Upper lobe of left lung (tissue), 4 donors: ENCODE results near the gene PHPT1.

Experiments
- POLR2A ChIP-seq, 4 donors: fragments of 450-650 bp; IDR thresholded peaks; one replicate each; pipeline ENCODE4 v1.5.1; 2016 to 2017; ENCODE audit warnings: antibody characterized with exemption in 4 of 4, mild to moderate bottlenecking in 2 of 4
- TF ChIP-seq, protein P1 (sequence below), 6 experiments: fragments of 450-650 bp in 4 of 6; fragments of 200-600 bp in 2 of 6; sonication (generic) in 2 of 6; IDR thresholded peaks; one replicate each; pipeline ENCODE4 v1.5.1; 2016 to 2019; ENCODE audit warnings: antibody characterized with exemption in 6 of 6

DNA sequence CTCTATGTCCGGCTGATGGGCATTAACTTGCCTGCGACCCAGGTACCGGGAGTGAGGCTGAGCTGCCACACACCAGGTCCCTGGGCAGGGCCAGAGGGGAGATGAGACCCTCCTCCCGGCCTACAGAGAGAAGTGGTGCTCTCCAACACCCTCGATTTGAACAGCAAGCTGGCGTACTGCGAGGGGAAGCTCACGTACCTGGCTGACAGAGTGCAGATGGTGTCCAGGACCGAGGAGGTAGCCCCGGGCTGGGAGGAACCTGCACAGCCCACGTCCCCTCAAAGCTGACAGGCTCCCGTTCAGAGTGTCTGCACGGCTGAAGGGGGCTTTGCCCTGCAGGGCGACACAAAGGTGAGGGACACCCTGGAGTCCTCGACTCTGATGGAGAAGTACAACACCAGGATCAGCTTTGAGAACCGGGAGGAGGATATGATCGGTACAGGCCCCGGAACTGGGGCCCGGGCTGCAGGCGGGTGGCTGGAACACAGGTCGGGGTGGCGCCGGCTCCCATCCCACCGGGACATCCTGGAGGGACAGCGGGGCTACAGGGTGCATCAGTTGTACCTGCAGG, 42.5 kb upstream of the PHPT1 start:
- TF ChIP-seq, protein P1, sequence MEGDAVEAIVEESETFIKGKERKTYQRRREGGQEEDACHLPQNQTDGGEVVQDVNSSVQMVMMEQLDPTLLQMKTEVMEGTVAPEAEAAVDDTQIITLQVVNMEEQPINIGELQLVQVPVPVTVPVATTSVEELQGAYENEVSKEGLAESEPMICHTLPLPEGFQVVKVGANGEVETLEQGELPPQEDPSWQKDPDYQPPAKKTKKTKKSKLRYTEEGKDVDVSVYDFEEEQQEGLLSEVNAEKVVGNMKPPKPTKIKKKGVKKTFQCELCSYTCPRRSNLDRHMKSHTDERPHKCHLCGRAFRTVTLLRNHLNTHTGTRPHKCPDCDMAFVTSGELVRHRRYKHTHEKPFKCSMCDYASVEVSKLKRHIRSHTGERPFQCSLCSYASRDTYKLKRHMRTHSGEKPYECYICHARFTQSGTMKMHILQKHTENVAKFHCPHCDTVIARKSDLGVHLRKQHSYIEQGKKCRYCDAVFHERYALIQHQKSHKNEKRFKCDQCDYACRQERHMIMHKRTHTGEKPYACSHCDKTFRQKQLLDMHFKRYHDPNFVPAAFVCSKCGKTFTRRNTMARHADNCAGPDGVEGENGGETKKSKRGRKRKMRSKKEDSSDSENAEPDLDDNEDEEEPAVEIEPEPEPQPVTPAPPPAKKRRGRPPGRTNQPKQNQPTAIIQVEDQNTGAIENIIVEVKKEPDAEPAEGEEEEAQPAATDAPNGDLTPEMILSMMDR (IDR thresholded peaks at IDR 0.05): no peak
- TF ChIP-seq POLR2A (IDR thresholded peaks at IDR 0.05): no peak
